Measurements from ENCODE around the gene ATG2A. TPM values are rescaled to one million over a fixed set of nuclear protein-coding genes. Genes with fewer than 3 reads are reported as not detected.

Gene ATG2A
- total and polyA plus RNA-seq, 9 of the 15 experiments (the other 6 are each of a cell fraction or from before 2014, with no cell fraction given), result 0.25 to 45.9 (median 5.2) TPM

DNA sequence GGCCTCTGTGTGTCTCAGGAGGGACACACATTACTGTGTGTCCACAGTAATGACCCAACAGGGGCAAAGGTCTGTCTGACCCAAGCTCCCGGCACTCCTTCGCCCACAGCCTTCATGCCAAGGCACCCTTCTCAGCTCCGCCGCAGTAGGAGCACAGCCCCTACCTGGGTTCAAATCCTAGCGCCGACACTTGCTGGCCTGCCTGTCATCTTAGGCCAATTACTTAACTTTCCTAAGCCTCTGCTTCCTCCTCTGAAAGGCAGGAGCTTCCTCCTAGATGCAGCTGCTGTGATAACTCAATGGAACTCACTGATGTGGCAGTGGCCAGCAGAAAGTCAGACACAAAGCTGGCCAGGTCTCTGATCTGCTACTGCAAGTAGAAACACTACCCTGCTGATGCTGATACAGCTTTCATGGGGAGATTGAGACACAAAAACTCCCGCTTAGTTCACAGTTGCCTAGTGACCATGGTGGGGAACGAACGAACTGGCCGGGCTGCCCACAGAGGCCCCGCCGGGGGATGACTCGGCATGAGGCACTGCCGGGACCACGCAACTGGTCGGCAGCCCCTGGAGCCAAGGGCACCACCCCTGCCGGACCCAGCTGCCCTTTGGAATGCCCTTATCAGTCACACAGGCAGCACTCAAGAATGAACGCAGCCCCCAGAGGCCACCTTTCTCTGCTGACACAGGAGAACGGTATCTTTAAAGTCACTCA, 46.7 kb downstream of the ATG2A start (continued):
- TF ChIP-seq, protein P1, sequence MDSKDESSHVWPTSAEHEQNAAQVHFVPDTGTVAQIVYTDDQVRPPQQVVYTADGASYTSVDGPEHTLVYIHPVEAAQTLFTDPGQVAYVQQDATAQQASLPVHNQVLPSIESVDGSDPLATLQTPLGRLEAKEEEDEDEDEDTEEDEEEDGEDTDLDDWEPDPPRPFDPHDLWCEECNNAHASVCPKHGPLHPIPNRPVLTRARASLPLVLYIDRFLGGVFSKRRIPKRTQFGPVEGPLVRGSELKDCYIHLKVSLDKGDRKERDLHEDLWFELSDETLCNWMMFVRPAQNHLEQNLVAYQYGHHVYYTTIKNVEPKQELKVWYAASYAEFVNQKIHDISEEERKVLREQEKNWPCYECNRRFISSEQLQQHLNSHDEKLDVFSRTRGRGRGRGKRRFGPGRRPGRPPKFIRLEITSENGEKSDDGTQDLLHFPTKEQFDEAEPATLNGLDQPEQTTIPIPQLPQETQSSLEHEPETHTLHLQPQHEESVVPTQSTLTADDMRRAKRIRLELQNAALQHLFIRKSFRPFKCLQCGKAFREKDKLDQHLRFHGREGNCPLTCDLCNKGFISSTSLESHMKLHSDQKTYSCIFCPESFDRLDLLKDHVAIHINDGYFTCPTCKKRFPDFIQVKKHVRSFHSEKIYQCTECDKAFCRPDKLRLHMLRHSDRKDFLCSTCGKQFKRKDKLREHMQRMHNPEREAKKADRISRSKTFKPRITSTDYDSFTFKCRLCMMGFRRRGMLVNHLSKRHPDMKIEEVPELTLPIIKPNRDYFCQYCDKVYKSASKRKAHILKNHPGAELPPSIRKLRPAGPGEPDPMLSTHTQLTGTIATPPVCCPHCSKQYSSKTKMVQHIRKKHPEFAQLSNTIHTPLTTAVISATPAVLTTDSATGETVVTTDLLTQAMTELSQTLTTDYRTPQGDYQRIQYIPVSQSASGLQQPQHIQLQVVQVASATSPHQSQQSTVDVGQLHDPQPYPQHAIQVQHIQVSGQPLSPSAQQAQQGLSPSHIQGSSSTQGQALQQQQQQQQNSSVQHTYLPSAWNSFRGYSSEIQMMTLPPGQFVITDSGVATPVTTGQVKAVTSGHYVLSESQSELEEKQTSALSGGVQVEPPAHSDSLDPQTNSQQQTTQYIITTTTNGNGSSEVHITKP (IDR thresholded peaks at IDR 0.05; ENCODE audit: partially characterized antibody), result no peak
- TF ChIP-seq RBM14 (IDR thresholded peaks at IDR 0.05; ENCODE audit: borderline replicate concordance, insufficient read depth, low read depth, low read length), result no peak
- TF ChIP-seq NFRKB (IDR thresholded peaks at IDR 0.05; ENCODE audit: low read depth), result no peak
- TF ChIP-seq TEAD4 (IDR thresholded peaks at IDR 0.05; ENCODE audit: low read length), result peak; percentile 80
- TF ChIP-seq TEAD4 (CRISPR knock-in tag; IDR thresholded peaks at IDR 0.05; ENCODE audit: borderline replicate concordance), result no peak
- TF ChIP-seq SIN3B (IDR thresholded peaks at IDR 0.05; ENCODE audit: low read depth), result no peak
- TF ChIP-seq, protein P2, sequence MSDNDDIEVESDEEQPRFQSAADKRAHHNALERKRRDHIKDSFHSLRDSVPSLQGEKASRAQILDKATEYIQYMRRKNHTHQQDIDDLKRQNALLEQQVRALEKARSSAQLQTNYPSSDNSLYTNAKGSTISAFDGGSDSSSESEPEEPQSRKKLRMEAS (CRISPR knock-in tag; IDR thresholded peaks at IDR 0.05), result peak; percentile 20; the same call in 1 of the 2 replicates
- TF ChIP-seq HDAC2 (IDR thresholded peaks at IDR 0.05), result no peak
- TF ChIP-seq MAFG (tag; conservative IDR thresholded peaks at IDR 0.05), result peak; percentile 54; the same call in 1 of the 2 replicates
- peak; percentile 53 for TF ChIP-seq CCNT2 (IDR thresholded peaks at IDR 0.05; ENCODE audit: borderline replicate concordance, extremely low read depth, insufficient read length, low read depth, low read length)
- TF ChIP-seq, protein P3, sequence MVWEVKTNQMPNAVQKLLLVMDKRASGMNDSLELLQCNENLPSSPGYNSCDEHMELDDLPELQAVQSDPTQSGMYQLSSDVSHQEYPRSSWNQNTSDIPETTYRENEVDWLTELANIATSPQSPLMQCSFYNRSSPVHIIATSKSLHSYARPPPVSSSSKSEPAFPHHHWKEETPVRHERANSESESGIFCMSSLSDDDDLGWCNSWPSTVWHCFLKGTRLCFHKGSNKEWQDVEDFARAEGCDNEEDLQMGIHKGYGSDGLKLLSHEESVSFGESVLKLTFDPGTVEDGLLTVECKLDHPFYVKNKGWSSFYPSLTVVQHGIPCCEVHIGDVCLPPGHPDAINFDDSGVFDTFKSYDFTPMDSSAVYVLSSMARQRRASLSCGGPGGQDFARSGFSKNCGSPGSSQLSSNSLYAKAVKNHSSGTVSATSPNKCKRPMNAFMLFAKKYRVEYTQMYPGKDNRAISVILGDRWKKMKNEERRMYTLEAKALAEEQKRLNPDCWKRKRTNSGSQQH (CRISPR knock-in tag; IDR thresholded peaks at IDR 0.05), result no peak
- TF ChIP-seq KDM5B (IDR thresholded peaks at IDR 0.05; ENCODE audit: insufficient replicate concordance, low read depth, low read length), result no peak
- TF ChIP-seq TAL1 (IDR thresholded peaks at IDR 0.05), result peak; percentile 59; the same call in 1 of the 2 replicates
- peak; percentile 42; the same call in 1 of the 2 replicates for TF ChIP-seq POLR2AphosphoS5 (IDR thresholded peaks at IDR 0.05; ENCODE audit: control insufficient read depth, insufficient read depth, low read depth, low read length)
- TF ChIP-seq KLF1 (tag; IDR thresholded peaks at IDR 0.05), result no peak
- peak; percentile 45 for TF ChIP-seq HMGN3 (IDR thresholded peaks at IDR 0.05; ENCODE audit: borderline replicate concordance, extremely low read depth, insufficient read length, low read depth, low read length)
- TF ChIP-seq SMC3 (conservative IDR thresholded peaks at IDR 0.05; ENCODE audit: insufficient read depth, low read depth, low read length), result no peak
- TF ChIP-seq KLF16 (IDR thresholded peaks at IDR 0.05), result peak; percentile 40; the same call in 1 of the 2 replicates
- TF ChIP-seq MAFK (IDR thresholded peaks at IDR 0.05; ENCODE audit: low read length), result peak; percentile 43; the same call in 1 of the 2 replicates
- TF ChIP-seq XRCC3 (IDR thresholded peaks at IDR 0.05), result no peak
- no peak for TF ChIP-seq POLR2B (IDR thresholded peaks at IDR 0.05; ENCODE audit: low read depth, partially characterized antibody)
- TF ChIP-seq SRF (CRISPR knock-in tag; IDR thresholded peaks at IDR 0.05), result 0 out of 4 replicates have a peak, but pooled peaks of 1 of the 2 experiments have one; percentile 34
- TF ChIP-seq MECOM (CRISPR knock-in tag; IDR thresholded peaks at IDR 0.05), result 0 out of 2 replicates have a peak, but pooled peaks have one; percentile 18
- TF ChIP-seq SMARCE1 (IDR thresholded peaks at IDR 0.05), result peak; percentile 53; the same call in 1 of the 2 replicates

All from K562 (cell line).